ENCODE measurements around the gene KIF3C.
A peak's percentile ranks its signal among the peaks of the same experiment; 100 is the strongest.
"Not testable (repeated sequence)": the region's sequence is repeated elsewhere in the genome, so short reads cannot be mapped to it uniquely, and the experiment has no call there.

KIF3C gene

GRCh38 chr2:26008851-26009566, 26.7 kb upstream of the KIF3C start:
- H3K9me3 Mint-ChIP-seq: no peaks in the 10 kb centered on the region
- H3K36me3 Mint-ChIP-seq: no peaks in the 10 kb centered on the region
- no peaks in the 10 kb centered on the region for H3K27me3 Mint-ChIP-seq
- no peak overlapping the region for H3K27ac Mint-ChIP-seq
- H3K4me3 Mint-ChIP-seq: no peak overlapping the region
- no peaks in the 10 kb centered on the region for H3K4me1 Mint-ChIP-seq

DNA sequence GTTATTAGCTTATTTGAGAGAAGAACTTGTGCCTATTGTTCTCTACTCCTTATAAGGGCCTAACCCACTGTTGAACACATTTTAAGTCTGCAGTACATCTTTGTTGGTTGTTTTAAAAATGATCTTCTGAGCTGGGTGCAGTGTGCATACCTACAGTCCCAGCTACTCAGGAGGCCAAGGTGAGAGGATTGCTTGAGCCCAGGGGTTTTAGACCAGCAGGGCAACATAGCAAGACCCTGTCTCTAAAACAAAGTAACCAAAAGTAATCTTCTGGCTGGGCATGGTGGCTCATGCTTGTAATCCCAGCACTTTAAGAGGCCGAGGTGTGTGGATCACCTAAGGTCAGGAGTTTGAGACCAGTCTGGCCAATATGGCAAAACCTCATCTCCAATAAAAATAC, 25.8 kb upstream of the KIF3C start:
- Mint-ChIP-seq H3K36me3 (no peaks in the 10 kb centered on the region), H3K4me3 (no peak overlapping the region), H3K9me3 (no peaks in the 10 kb centered on the region), H3K4me1 (no peaks in the 10 kb centered on the region), H3K27me3 (peaks cover 1% of the 10 kb centered on the region), H3K27ac (no peak overlapping the region)

DNA sequence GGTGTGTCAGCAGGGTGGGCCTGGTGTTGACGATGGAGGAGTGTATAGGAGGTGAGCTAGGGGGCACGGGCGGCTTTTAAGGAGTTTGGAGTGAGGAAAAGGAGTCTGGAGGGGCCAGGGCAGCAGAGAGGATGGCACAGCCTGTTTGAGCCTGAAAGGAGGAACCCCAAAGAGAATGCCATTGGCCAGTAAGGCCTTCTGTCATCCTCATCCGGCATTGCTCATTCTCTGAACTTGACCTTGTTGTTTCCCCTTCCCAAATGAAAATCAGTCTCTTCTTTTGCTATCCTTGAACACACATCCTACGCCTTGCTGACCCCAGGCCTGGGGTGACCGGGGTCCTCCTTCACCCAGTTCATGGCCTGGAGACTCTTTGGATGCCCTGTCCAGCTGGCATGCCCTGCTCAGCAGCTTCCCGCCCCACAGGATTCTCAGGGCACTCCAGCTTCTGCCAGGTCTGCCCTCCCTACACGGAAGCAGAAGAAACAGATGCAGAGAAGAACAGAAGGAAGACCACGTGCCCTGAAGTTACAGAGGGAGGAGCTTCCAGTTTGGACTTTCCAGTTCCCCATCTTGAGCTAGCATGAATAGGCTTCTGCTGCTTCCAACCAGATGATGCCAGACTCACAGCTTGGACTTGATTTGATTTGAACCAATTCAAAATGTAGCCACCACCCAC, 20.5 kb upstream of the KIF3C start:
- Mint-ChIP-seq H3K9me3 (no peaks in the 10 kb centered on the region), H3K36me3 (peaks cover 2% of the 10 kb centered on the region), H3K4me3 (no peak overlapping the region), H3K4me1 (no peaks in the 10 kb centered on the region), H3K27me3 (peaks cover 3% of the 10 kb centered on the region), H3K27ac (no peak overlapping the region)

DNA sequence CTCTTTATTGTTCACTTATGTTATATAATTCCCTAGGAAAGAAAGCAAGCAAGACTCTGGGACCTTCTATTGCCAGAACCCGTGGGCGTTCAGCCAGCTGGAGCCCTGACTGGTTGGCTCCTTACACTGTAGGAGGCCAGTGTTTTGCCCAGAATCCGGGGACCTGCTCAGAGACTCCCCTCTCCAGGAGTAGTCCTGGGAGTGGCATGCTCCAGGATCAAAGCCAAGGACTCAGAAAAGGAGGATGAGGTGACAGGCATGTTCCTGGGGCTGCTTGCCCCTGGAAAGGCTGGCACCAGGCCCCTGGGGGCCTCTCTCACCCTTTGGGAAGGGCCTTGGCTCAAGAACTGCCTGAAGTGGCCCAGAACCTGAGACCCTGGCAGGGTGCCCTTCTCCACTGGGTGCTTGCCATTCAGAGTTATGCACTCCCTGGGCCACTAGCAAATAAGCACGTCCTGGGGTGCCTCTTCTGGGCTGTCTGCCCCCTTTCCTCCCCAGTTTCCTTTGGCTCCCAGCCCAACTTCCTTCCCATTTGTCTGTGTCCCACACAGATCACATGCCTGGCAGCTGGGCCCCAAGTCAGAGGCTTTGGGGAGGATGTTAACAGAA, 19.6 kb upstream of the KIF3C start:
- Mint-ChIP-seq H3K27ac (no peak overlapping the region), H3K36me3 (peaks cover 2% of the 10 kb centered on the region), H3K27me3 (peaks cover 3% of the 10 kb centered on the region), H3K4me1 (no peaks in the 10 kb centered on the region), H3K4me3 (no peak overlapping the region), H3K9me3 (no peaks in the 10 kb centered on the region)

DNA sequence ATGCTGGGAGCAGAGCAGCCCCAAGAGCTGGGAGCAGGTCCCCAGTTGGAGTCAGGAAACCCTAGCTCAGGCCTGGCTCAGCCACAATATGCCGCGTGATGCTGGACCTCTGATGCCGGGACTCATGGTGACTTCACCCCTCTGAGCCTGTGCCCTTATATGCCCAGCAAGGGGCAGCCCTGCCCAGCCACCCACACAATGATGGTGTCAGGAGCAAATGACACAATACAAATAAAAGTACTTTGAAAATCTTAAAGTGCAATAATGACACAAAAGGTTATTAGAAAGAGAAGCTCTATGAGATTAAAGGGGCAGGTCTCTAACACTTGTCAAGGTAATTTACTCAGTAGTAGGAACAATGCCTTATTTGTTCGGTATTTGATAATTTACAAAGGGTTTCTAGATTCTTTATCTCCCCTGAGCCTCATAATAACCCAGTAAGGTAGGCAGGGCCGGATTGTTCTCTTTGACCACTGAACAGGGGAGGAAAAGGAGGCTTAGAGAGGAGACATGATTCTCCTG, 18.3 kb upstream of the KIF3C start:
- H3K4me1 Mint-ChIP-seq: no peaks in the 10 kb centered on the region
- H3K27ac Mint-ChIP-seq: no peak overlapping the region

GRCh38 chr2:25999406-25999805, 17.1 kb upstream of the KIF3C start:
- H3K4me3 Mint-ChIP-seq, H3K4me1 Mint-ChIP-seq, H3K27ac Mint-ChIP-seq, H3K36me3 Mint-ChIP-seq, H3K27me3 Mint-ChIP-seq, H3K9me3 Mint-ChIP-seq: not testable (repeated sequence)

More for the DNA sequence above, 18.3 kb upstream of the KIF3C start:
- Mint-ChIP-seq H3K27me3 (peaks cover 3% of the 10 kb centered on the region), H3K36me3 (peaks cover 2% of the 10 kb centered on the region), H3K4me3 (no peak overlapping the region), H3K9me3 (no peaks in the 10 kb centered on the region)

GRCh38 chr2:25998816-25999383, 16.6 kb upstream of the KIF3C start:
- not testable (repeated sequence) for H3K27me3 Mint-ChIP-seq, H3K36me3 Mint-ChIP-seq, H3K4me1 Mint-ChIP-seq, H3K4me3 Mint-ChIP-seq, H3K27ac Mint-ChIP-seq, H3K9me3 Mint-ChIP-seq

- Mint-ChIP-seq H3K27me3 (no peaks in the 10 kb centered on the region), H3K27ac (no peak overlapping the region), H3K36me3 (no peaks in the 10 kb centered on the region), H3K9me3 (no peaks in the 10 kb centered on the region), H3K4me1 (peaks cover 8% of the 10 kb centered on the region), H3K4me3 (no peak overlapping the region)
Observed at GRCh38 chr2:25996844-25997243, 14.5 kb upstream of the KIF3C start.

DNA sequence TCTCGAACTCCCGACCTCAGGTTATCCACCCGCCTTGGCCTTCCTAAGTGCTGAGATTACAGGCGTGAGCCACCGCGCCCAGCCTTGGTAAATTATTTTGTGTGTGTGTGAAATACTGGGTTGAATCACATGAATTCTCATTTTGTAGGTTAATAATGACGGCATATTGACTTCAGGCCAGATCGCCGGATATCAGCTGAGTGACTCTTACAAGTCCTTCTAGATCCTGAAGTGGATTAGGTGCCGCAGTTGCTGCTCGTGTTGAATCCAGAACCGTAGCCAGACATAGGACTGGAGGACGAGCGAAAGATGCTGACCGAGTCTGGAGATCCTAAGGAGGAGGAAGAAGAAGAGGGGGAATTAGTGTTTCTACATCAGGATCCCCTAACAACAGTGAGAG, 12.2 kb upstream of the KIF3C start:
- Mint-ChIP-seq H3K4me1 (peaks cover 13% of the 10 kb centered on the region), H3K36me3 (no peaks in the 10 kb centered on the region), H3K27ac (no peak overlapping the region), H3K9me3 (no peaks in the 10 kb centered on the region), H3K4me3 (no peak overlapping the region), H3K27me3 (no peaks in the 10 kb centered on the region)

DNA sequence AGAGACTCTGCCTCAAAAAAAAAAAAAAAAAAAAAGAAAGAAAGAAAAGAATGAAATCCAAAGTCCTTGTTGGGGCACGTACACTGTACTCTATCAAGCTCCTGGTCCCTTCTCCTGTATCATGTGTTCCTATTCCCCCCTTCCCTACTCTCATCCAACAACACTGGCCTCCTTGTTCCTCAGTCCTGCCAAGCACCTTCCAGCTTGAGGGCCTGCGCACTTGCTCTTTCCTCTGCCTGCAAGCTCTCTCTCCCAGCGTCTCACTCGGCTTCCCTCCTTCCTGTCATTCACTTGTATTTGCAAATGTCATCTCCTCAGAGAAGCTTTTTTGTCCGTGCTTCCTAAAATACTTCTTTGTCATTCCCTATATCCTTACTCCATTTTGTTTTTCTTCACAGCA, 10.8 kb upstream of the KIF3C start:
- Mint-ChIP-seq H3K27ac (no peak overlapping the region), H3K4me3 (no peak overlapping the region), H3K27me3 (no peaks in the 10 kb centered on the region), H3K4me1 (peaks cover 13% of the 10 kb centered on the region), H3K36me3 (no peaks in the 10 kb centered on the region), H3K9me3 (no peaks in the 10 kb centered on the region)

DNA sequence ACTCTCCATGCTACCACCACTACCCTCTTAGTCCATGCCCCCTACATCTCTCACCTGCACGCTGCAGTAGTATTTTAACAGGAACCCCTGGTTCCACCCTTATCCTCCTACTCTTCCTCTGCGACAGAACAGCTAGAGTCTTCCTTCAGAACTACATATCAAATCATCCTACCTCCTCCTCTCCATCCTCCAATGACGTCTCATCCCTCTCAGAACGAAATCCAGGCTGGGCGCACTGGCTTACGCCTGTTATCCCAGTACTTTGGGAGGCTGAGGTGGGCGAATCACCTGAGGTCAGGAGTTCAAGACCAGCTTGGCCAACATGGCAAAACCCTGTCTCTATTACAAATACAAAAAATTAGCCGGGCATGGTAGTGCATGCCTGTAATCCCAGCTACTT, 10.3 kb upstream of the KIF3C start:
- H3K9me3 Mint-ChIP-seq: no peaks in the 10 kb centered on the region
- H3K4me1 Mint-ChIP-seq: peaks cover 13% of the 10 kb centered on the region
- H3K36me3 Mint-ChIP-seq: no peaks in the 10 kb centered on the region
- H3K27me3 Mint-ChIP-seq: no peaks in the 10 kb centered on the region
- H3K27ac Mint-ChIP-seq: no peak overlapping the region
- H3K4me3 Mint-ChIP-seq: no peak overlapping the region

- Mint-ChIP-seq H3K27ac (no peak overlapping the region), H3K4me1 (peaks cover 13% of the 10 kb centered on the region), H3K9me3 (no peaks in the 10 kb centered on the region), H3K36me3 (no peaks in the 10 kb centered on the region), H3K27me3 (no peaks in the 10 kb centered on the region), H3K4me3 (no peak overlapping the region)
Observed at GRCh38 chr2:25991965-25992364, 9.7 kb upstream of the KIF3C start.

- Mint-ChIP-seq H3K4me1 (peaks cover 13% of the 10 kb centered on the region), H3K27ac (no peak overlapping the region), H3K4me3 (no peak overlapping the region), H3K9me3 (no peaks in the 10 kb centered on the region), H3K36me3 (no peaks in the 10 kb centered on the region), H3K27me3 (no peaks in the 10 kb centered on the region)
Observed at GRCh38 chr2:25989154-25989553, 6.9 kb upstream of the KIF3C start.

DNA sequence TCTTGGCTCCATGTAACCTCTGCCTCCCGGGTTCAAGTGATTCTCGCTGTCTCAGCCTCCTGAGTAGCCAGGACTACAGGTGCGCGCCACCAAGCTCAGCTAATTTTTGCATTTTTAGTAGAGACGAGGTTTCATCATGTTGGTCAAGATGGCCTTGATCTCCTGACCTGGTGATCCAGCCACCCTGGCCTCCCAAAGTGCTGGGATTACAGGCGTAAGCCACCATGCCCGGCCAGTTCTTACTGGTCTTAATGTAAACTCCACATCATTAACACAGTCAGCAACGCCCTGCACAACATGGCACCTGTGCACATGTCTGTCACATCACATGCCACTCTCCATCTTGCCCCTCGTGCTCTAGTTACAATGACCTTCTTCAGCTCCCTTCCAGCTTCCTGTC, 5.8 kb upstream of the KIF3C start:
- Mint-ChIP-seq H3K4me1 (peaks cover 16% of the 10 kb centered on the region), H3K4me3 (no peak overlapping the region), H3K9me3 (no peaks in the 10 kb centered on the region), H3K27ac (no peak overlapping the region), H3K36me3 (no peaks in the 10 kb centered on the region), H3K27me3 (no peaks in the 10 kb centered on the region)

GRCh38 chr2:25983735-25984134, 1.4 kb upstream of the KIF3C start:
- peak overlapping the region; percentile 85 for H3K4me3 Mint-ChIP-seq

GRCh38 chr2:25982968-25983280, 627 bp upstream of the KIF3C start:
- Mint-ChIP-seq H3K4me1 (peaks cover 6% of the 10 kb centered on the region), H3K27ac (peak overlapping the region; percentile 95)

More at GRCh38 chr2:25983735-25984134, 1.4 kb upstream of the KIF3C start:
- no peak overlapping the region for H3K27ac Mint-ChIP-seq
- H3K4me1 Mint-ChIP-seq: peaks cover 6% of the 10 kb centered on the region
- H3K27me3 Mint-ChIP-seq: no peaks in the 10 kb centered on the region
- no peaks in the 10 kb centered on the region for H3K9me3 Mint-ChIP-seq
- no peaks in the 10 kb centered on the region for H3K36me3 Mint-ChIP-seq

More at GRCh38 chr2:25982968-25983280, 627 bp upstream of the KIF3C start:
- no peaks in the 10 kb centered on the region for H3K27me3 Mint-ChIP-seq
- H3K9me3 Mint-ChIP-seq: no peaks in the 10 kb centered on the region
- no peaks in the 10 kb centered on the region for H3K36me3 Mint-ChIP-seq
- peak overlapping the region; percentile 85 for H3K4me3 Mint-ChIP-seq
